ENCODE data around the gene METTL17. TPM values are rescaled to one million over a fixed set of nuclear protein-coding genes. Genes with fewer than 3 reads are reported as not detected.

METTL17 gene
- total and polyA plus RNA-seq, 2 of the 13 experiments (the other 11 are each of a cell fraction or from before 2014, with no cell fraction given), result 122 to 199 TPM

GRCh38 chr14:21026988-21027315, 37.2 kb downstream of the METTL17 start (continued):
- TF ChIP-seq ZBED4 (CRISPR knock-in tag; IDR thresholded peaks at IDR 0.05; ENCODE audit: borderline replicate concordance), result no peak
- TF ChIP-seq RBFOX2 (IDR thresholded peaks at IDR 0.05; ENCODE audit: low read depth, low read length), result no peak
- 0 out of 2 replicates have a peak, but pooled peaks have one; percentile 16 for TF ChIP-seq PAXIP1 (CRISPR knock-in tag; conservative IDR thresholded peaks at IDR 0.05)

GRCh38 chr14:21029917-21030316, 40.1 kb downstream of the METTL17 start, which contains the start of gene TPPP2:
Gene TPPP2 (plus strand): TSS chr14:21030217. CDS start chr14:21030582, 365 bp downstream.
- no peak within 1 kb of the TSS for H3K9ac ChIP-seq (ENCODE audit: insufficient read depth, low read depth, low read length)
- ChIA-PET CTCF (ENCODE audit: low intra/inter-chr PET ratio, low total read pairs) (no interaction called here), POLR2A (interaction anchor here (0.9 kb wide), 1 partner anchor 9 kb away, joined by 3 read pairs; no protein-coding TSS in a partner anchor)
- ATAC-seq (no peak), FAIRE-seq (no peak), DNase-seq (ENCODE audit: low spot score) (no peak)
- intact Hi-C loops (cut with micrococcal nuclease; ENCODE audit: unreplicated experiment), result no loop called here
- H3K9me3 ChIP-seq (ENCODE audit: low read length), result no peaks in the 10 kb centered on the region
- TF ChIP-seq RORA (CRISPR knock-in tag; IDR thresholded peaks at IDR 0.05) (no peak), REPIN1 (CRISPR knock-in tag; IDR thresholded peaks at IDR 0.05; ENCODE audit: borderline replicate concordance, low read depth) (no peak), CREB1 (IDR thresholded peaks at IDR 0.05) (peak; percentile 13; the same call in 1 of the 2 replicates), CREB1 (CRISPR knock-in tag; IDR thresholded peaks at IDR 0.05) (no peak), ZNF362 (CRISPR knock-in tag; IDR thresholded peaks at IDR 0.05; ENCODE audit: borderline replicate concordance) (no peak), CBFB (CRISPR knock-in tag; IDR thresholded peaks at IDR 0.05) (no peak), ZNF766 (CRISPR knock-in tag; IDR thresholded peaks at IDR 0.05; ENCODE audit: borderline replicate concordance) (no peak), MBNL3 (CRISPR knock-in tag; conservative IDR thresholded peaks at IDR 0.05) (no peak), ZKSCAN5 (CRISPR knock-in tag; IDR thresholded peaks at IDR 0.05) (no peak)
- H4K20me1 ChIP-seq (ENCODE audit: insufficient read depth, low read length), result no peaks in the 10 kb centered on the region
- 89% methylated on average over 5 of the region's 5 CpGs for whole genome bisulfite sequencing (ENCODE audit: low lambda C conversion rate)
- BruUV-seq (replicated peaks), result no TSS peak
- no peaks in the 10 kb centered on the region; a peak in 1 of 5 replicates for H3K27me3 ChIP-seq (ENCODE audit: control insufficient read depth in 1 of 2, insufficient read depth in 2 of 2, low read length in 2 of 2)
- no peak within 1 kb of the TSS for H3K4me2 ChIP-seq (ENCODE audit: low read depth, low read length)
- no peak within 1 kb of the TSS for H3K27ac ChIP-seq (ENCODE audit: extremely low read length, insufficient read depth, low read length)
- H3K36me3 ChIP-seq (replicated peaks in 1 of 2; ENCODE audit: control insufficient read depth in 1 of 2, insufficient read depth in 2 of 2, low read length in 2 of 2), result no peaks in the 10 kb centered on the region
- H3K79me2 ChIP-seq (ENCODE audit: insufficient read depth, low read length), result no peaks in the 10 kb centered on the region
- in situ Hi-C loops (cut with HindIII; ENCODE audit: extremely low pct_ligation_motif_present, low pct_unique_long_range_greater_than_20kb), result no loop called here
- no peak within 1 kb of the TSS for H3K4me3 ChIP-seq (replicated peaks in 1 of 3; ENCODE audit: insufficient read depth in 1 of 3, low read depth in 2 of 3, low read length in 3 of 3)
- H3K4me1 ChIP-seq (ENCODE audit: insufficient read depth, low read length), result peaks cover 28% of the 10 kb centered on the region
- no peak within 1 kb of the TSS for H2AFZ ChIP-seq (ENCODE audit: low read length)

Data from HepG2 (cell line).